ENCODE measurements around the gene DRGX.

GRCh38 chr10:49321021-49321420, 74.9 kb downstream of the DRGX start:
- TF ChIP-seq CTCF (conservative IDR thresholded peaks at IDR 0.05; ENCODE audit: low read depth, low read length) (no peak), RAD21 (IDR thresholded peaks at IDR 0.05; ENCODE audit: low read length) (no peak), CHD1 (IDR thresholded peaks at IDR 0.05; ENCODE audit: low read depth, low read length) (no peak), POLR2A (IDR thresholded peaks at IDR 0.05; ENCODE audit: low read depth, low read length) (no peak), RFX5 (IDR thresholded peaks at IDR 0.05; ENCODE audit: low read depth, low read length) (no peak), NFE2L2 (IDR thresholded peaks at IDR 0.05; ENCODE audit: low read depth, low read length) (no peak), BHLHE40 (IDR thresholded peaks at IDR 0.05; ENCODE audit: low read depth, low read length) (no peak), RCOR1 (IDR thresholded peaks at IDR 0.05; ENCODE audit: insufficient replicate concordance, low read length) (no peak), SMC3 (IDR thresholded peaks at IDR 0.05; ENCODE audit: low read depth, low read length) (no peak), USF2 (IDR thresholded peaks at IDR 0.05; ENCODE audit: low read depth, low read length) (no peak), CEBPB (IDR thresholded peaks at IDR 0.05; ENCODE audit: low read depth, low read length) (no peak)

Data from IMR-90 (cell line).